Choroid plexus epithelial cell (primary cell): ENCODE data around the gene CLEC2B.
A peak's percentile ranks its signal among the peaks of the same experiment; 100 is the strongest.

Experiments
- DNase-seq: peaks from one replicate; pipeline ENCODE4 v3.0.0-alpha.2; 2010; ENCODE audit warnings: low read depth
- H3K4me3 ChIP-seq: 2 replicates; pipeline ENCODE4 v1.5.1; 2011; ENCODE audit warnings: low read depth, mild to moderate bottlenecking, control low read depth, low read length, moderate library complexity
- CTCF ChIP-seq: conservative IDR thresholded peaks from 2 replicates; pipeline ENCODE4 v1.5.1; 2011; ENCODE audit warnings: low read depth, mild to moderate bottlenecking, control low read depth, inconsistent platforms, low read length, moderate library complexity

Gene CLEC2B

DNA sequence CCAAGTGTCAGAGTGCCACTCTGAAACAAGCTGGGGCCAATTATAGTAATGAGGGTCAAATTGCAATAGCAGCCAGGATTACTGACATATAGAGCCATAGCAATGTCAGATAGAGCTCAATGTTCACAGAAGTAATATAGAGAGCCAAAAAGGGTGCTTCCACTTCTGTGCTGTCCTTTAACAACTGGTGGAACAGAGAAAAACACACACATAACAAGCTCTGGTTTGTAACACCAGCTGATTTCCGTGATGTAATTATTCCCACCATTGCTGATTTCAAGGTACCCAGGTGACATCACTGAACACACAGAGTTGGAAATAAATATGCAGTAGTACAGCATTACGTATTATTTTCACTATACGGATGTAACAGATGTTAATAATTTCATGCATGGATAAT lies 3.0 kb upstream of the CLEC2B start:
- TF ChIP-seq CTCF: no peak
- DNase-seq: no peak
- H3K4me3 ChIP-seq: no peak overlapping the region

DNA sequence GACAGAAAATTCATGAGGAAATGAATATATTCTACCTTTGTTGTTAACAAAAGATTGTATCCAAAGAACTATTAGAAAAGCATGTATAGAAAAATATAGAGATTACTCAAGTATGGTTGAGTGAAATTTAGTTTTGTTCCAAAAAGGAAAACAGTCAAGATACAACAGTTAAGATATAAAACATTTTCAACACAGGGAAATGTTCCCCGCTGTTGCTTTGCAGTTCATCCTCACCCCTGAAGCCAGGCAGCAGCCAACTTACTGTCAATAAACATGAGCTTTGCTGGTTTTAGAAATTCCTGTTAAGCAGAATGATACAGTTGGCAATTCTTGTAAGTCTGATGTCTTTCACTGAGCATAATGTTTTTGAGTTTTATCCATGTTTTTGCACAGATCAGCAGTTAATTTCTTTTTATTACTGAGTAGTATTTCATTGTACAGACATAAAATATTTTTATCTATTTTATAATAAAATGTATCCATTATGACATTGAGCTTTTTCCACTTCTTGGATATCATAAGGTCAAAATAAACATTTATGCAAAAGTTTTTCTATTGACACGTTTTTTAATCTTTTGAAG lies 1.2 kb upstream of the CLEC2B start:
- peak; percentile 74 for DNase-seq
- H3K4me3 ChIP-seq: peak overlapping the region; percentile 51
- no peak for TF ChIP-seq CTCF

- no peak for DNase-seq
- H3K4me3 ChIP-seq: peak overlapping the region; percentile 51
- no peak for TF ChIP-seq CTCF
Measured at GRCh38 chr12:9868951-9869306, 225 bp downstream of the CLEC2B start.

GRCh38 chr12:9868311-9868801 lies 798 bp downstream of the CLEC2B start:
- peak; percentile 29 for DNase-seq
- H3K4me3 ChIP-seq: peak overlapping the region; percentile 51

DNA sequence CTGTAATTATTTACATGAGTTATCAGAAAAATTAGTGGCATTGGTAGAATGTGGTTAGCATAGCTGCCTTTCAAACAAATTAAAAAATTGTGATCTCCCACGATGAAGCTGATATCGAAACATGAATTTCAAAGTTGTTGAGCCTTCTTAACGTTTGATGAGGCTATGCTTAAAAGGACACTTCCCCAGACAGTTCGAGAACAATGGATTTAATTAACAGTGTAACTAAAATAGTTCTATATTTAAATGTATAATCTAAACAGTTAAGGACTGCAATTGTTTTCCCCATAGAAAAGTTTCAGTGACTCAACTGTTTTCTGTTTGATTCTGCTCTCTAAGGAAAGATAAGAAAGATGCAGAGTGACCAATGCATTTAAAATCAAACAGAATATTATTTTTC lies 1.6 kb downstream of the CLEC2B start:
- DNase-seq: no peak
- H3K4me3 ChIP-seq: peak overlapping the region; percentile 51
- no peak for TF ChIP-seq CTCF

More at GRCh38 chr12:9868311-9868801, 798 bp downstream of the CLEC2B start:
- no peak for TF ChIP-seq CTCF

DNA sequence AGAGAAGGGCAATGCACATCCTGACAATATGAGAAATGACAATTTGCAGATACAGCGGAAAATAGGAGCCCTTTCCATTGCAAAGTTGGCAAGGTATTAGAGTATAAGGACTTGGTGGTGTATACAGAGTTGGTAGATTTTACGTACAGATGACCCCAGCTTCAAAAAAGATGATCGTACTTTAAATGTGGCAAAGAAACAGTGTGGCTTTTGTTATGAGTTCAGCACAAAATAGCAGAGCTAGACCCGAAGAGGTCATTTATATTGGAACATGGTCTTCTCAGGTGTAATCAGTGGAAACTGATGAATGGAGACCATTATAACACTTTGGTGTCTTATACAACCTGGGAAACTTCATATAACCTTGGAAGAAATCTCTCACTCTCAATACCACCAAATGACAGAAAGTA lies 2.3 kb downstream of the CLEC2B start:
- no peak for DNase-seq
- TF ChIP-seq CTCF: no peak
- H3K4me3 ChIP-seq: peak overlapping the region; percentile 51
